Loucy (cell line): Measurements from ENCODE around the gene BRS3.

Source experiments
- H2AFZ ChIP-seq: fragments of 200-600 bp; sonication (generic); 2 replicates; pipeline ENCODE4 v1.6.0; 2016; ENCODE audit warnings: antibody characterized with exemption, mild to moderate bottlenecking, low read length, moderate library complexity
- H3F3A ChIP-seq: fragments of 200-600 bp; 2 replicates; pipeline ENCODE4 v1.6.0; 2016; ENCODE audit warnings: antibody characterized with exemption, low read depth, mild to moderate bottlenecking
- H3K27me3 ChIP-seq: fragments of 200-600 bp; sonication (generic); 2 replicates; pipeline ENCODE4 v1.6.1; 2014; ENCODE audit warnings: low read length, mild to moderate bottlenecking; ENCODE audit not compliant: insufficient read depth, poor library complexity, severe bottlenecking
- H3K36me3 ChIP-seq: fragments of 200-600 bp; sonication (generic); 2 replicates; pipeline ENCODE4 v1.6.1; 2016; ENCODE audit warnings: low read length; ENCODE audit not compliant: insufficient read depth
- H3K4me1 ChIP-seq: fragments of 200-600 bp; sonication (generic); 2 replicates; pipeline ENCODE4 v1.5.1; 2014; ENCODE audit warnings: low read length, mild to moderate bottlenecking; ENCODE audit not compliant: insufficient read depth, poor library complexity, severe bottlenecking
- H3K4me2 ChIP-seq: fragments of 200-600 bp; sonication (generic); 2 replicates; pipeline ENCODE4 v1.6.0; 2014; ENCODE audit warnings: antibody characterized with exemption, low read length, low read depth, mild to moderate bottlenecking; ENCODE audit not compliant: poor library complexity, severe bottlenecking
- H3K4me3 ChIP-seq: fragments of 200-600 bp; sonication (generic); 2 replicates; pipeline ENCODE4 v1.5.1; 2014; ENCODE audit warnings: low read length, mild to moderate bottlenecking, mixed read lengths; ENCODE audit not compliant: poor library complexity, severe bottlenecking
- H3K79me2 ChIP-seq: fragments of 200-600 bp; sonication (generic); 2 replicates; pipeline ENCODE4 v1.6.1; 2014; ENCODE audit warnings: low read length; ENCODE audit not compliant: insufficient read depth
- H3K9ac ChIP-seq: fragments of 200-600 bp; sonication (generic); 2 replicates; pipeline ENCODE4 v1.6.0; 2014; ENCODE audit warnings: mild to moderate bottlenecking, low read depth, low read length, moderate library complexity; ENCODE audit not compliant: poor library complexity, severe bottlenecking
- H3K9me2 ChIP-seq: fragments of 200-600 bp; sonication (generic); replicated peaks from 2 replicates; pipeline ENCODE4 v1.6.1; 2016; ENCODE audit warnings: low read depth, low read length, mixed read lengths
- H3K9me3 ChIP-seq: fragments of 200-600 bp; sonication (generic); 2 replicates; pipeline ENCODE4 v1.6.1; 2014; ENCODE audit warnings: mild to moderate bottlenecking, antibody characterized with exemption, low read length, low read depth; ENCODE audit not compliant: insufficient read depth
- H4K20me1 ChIP-seq: fragments of 200-600 bp; sonication (generic); 2 replicates; pipeline ENCODE4 v1.6.0; 2014; ENCODE audit warnings: antibody characterized with exemption, low read length, mild to moderate bottlenecking; ENCODE audit not compliant: insufficient read depth, poor library complexity, severe bottlenecking
- EZH2phosphoT487 ChIP-seq: fragments of 200-600 bp; IDR thresholded peaks from 2 replicates; pipeline ENCODE4 v1.6.1; 2018; ENCODE audit warnings: antibody characterized with exemption, mild to moderate bottlenecking, moderate library complexity, borderline replicate concordance
- TF ChIP-seq, protein P1 (sequence below): fragments of 200-600 bp; sonication (generic); conservative IDR thresholded peaks from 2 replicates; pipeline ENCODE4 v1.5.1; 2014; ENCODE audit warnings: mild to moderate bottlenecking, antibody characterized with exemption, low read length

The BRS3 gene

DNA sequence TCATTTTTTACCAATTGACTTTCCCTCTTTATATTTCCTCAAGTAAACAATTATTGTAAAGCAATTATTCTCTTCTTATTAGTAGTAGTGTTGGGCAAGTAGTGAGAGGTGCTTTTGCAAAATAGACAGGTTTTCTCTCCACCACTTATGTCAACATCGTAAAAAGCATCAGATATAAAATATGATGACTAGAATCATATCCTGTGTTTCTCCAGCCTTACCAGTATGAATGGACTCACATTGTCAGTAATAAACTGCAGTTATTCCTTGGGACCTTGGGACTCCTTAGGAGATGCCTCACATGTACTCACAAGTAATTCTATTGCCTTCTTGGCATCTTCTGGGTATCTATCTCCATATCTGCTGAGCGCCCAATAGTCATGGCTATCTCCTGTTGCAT, 40.4 kb upstream of the BRS3 start:
- Histone ChIP-seq H3K4me3 (no peak overlapping the region), H4K20me1 (no peaks in the 10 kb centered on the region), H3K9me2 (no peaks in the 10 kb centered on the region), H3K9ac (no peak overlapping the region), H3F3A (no peaks in the 10 kb centered on the region), H3K36me3 (no peaks in the 10 kb centered on the region), H3K4me2 (no peak overlapping the region), H3K9me3 (no peaks in the 10 kb centered on the region), H2AFZ (no peak overlapping the region), H3K4me1 (no peaks in the 10 kb centered on the region), H3K79me2 (no peaks in the 10 kb centered on the region), H3K27me3 (no peaks in the 10 kb centered on the region)
- no peak for TF ChIP-seq EZH2phosphoT487
- TF ChIP-seq, protein P1, sequence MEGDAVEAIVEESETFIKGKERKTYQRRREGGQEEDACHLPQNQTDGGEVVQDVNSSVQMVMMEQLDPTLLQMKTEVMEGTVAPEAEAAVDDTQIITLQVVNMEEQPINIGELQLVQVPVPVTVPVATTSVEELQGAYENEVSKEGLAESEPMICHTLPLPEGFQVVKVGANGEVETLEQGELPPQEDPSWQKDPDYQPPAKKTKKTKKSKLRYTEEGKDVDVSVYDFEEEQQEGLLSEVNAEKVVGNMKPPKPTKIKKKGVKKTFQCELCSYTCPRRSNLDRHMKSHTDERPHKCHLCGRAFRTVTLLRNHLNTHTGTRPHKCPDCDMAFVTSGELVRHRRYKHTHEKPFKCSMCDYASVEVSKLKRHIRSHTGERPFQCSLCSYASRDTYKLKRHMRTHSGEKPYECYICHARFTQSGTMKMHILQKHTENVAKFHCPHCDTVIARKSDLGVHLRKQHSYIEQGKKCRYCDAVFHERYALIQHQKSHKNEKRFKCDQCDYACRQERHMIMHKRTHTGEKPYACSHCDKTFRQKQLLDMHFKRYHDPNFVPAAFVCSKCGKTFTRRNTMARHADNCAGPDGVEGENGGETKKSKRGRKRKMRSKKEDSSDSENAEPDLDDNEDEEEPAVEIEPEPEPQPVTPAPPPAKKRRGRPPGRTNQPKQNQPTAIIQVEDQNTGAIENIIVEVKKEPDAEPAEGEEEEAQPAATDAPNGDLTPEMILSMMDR = no peak

DNA sequence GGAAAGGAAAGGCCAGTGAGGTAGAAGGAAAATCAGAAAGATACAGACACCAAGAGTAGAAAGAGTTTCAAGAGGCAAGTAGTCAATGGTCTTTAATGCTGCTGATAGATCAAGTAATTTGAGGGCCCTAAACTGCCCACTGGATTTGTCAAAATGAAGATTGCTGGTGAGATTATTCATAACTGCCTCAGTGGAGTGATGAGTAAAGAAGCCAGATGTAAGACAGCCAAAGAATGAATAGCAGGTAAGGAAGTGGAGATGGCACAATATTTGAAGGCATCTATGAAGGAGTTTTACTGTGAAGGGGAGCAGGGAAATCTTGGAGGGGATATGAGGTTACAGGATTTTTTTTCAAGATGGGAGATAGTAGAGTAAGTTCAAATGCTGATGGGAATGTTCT, 39.8 kb upstream of the BRS3 start:
- Histone ChIP-seq H3K9me3 (no peaks in the 10 kb centered on the region), H4K20me1 (no peaks in the 10 kb centered on the region), H3K4me2 (no peak overlapping the region), H3K4me3 (no peak overlapping the region), H3F3A (no peaks in the 10 kb centered on the region), H3K36me3 (no peaks in the 10 kb centered on the region), H3K4me1 (no peaks in the 10 kb centered on the region), H2AFZ (no peak overlapping the region), H3K27me3 (no peaks in the 10 kb centered on the region), H3K9me2 (no peaks in the 10 kb centered on the region), H3K79me2 (no peaks in the 10 kb centered on the region), H3K9ac (no peak overlapping the region)
- TF ChIP-seq, protein P1 = no peak
- no peak for TF ChIP-seq EZH2phosphoT487

DNA sequence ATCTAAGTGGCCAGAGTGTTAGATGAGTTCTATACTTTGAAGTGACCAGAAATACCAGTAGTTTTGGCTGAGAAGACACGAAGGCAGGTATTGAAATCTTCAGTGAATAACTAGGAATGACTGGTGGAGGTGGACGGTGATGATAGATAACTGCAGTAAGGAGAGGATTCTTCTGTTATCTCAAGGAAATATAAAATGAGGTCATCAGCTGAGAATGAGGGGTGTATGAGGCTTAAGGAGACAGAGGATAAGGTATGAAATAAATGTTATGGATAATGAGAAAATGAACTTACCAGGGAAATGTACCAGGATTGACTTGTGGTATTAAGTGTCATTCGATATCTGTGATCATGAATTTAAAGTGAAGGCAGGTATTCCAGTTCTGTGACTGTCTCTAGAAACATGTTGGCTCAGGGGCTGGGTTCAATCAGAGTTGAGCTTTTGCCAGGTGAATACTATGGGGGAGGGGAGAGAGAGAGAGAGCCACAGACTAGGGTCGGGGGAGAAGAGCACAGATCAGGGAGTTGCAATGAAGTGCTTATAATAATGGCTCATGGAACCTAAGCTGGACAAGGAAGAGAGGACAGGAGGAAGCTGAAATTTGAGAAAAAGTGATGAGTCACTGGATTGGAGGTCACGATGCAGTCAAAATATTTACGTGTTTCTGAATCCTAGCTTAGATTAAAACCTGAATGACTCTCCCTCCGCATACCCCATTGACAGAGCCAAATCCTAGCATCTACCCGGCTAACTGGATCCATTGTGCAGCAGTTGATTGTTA, 37.5 kb upstream of the BRS3 start:
- TF ChIP-seq EZH2phosphoT487 = no peak
- TF ChIP-seq, protein P1 = no peak
- Histone ChIP-seq H3K79me2 (no peaks in the 10 kb centered on the region), H3K4me3 (no peak overlapping the region), H3K4me2 (no peak overlapping the region), H4K20me1 (no peaks in the 10 kb centered on the region), H3F3A (no peaks in the 10 kb centered on the region), H3K36me3 (no peaks in the 10 kb centered on the region), H2AFZ (no peak overlapping the region), H3K27me3 (no peaks in the 10 kb centered on the region), H3K9me2 (no peaks in the 10 kb centered on the region), H3K4me1 (no peaks in the 10 kb centered on the region), H3K9ac (no peak overlapping the region), H3K9me3 (no peaks in the 10 kb centered on the region)
